HAP-1 (cell line): Measurements from ENCODE around the gene CACNA1H.
A peak's percentile ranks its signal among the peaks of the same experiment; 100 is the strongest.

Experiments used
- DNase-seq, 2 experiments: peaks; one replicate each; pipeline ENCODE4 v3.0.0-alpha.2; 2016 to 2020; ENCODE audit warnings: low spot score in 2 of 2
- H3K27me3 ChIP-seq: fragments of 250-450 bp; sonication (Bioruptor Pico); 2 replicates; pipeline ENCODE4 v1.5.1; 2020; ENCODE audit warnings: low read depth, mild to moderate bottlenecking, moderate library complexity
- H3K36me3 ChIP-seq: fragments of 250-450 bp; sonication (Bioruptor Pico); replicated peaks from 2 replicates; pipeline ENCODE4 v1.5.1; 2020; ENCODE audit warnings: mild to moderate bottlenecking
- H3K4me1 ChIP-seq: fragments of 250-450 bp; sonication (Bioruptor Pico); 2 replicates; pipeline ENCODE4 v1.5.1; 2020; ENCODE audit warnings: mild to moderate bottlenecking
- H3K4me3 ChIP-seq: fragments of 250-450 bp; sonication (Bioruptor Pico); 2 replicates; pipeline ENCODE4 v1.5.1; 2020; ENCODE audit warnings: mild to moderate bottlenecking, moderate library complexity
- H3K9me3 ChIP-seq: fragments of 250-450 bp; sonication (Bioruptor Pico); 2 replicates; pipeline ENCODE4 v1.5.1; 2020; ENCODE audit warnings: mild to moderate bottlenecking, moderate library complexity
- in situ Hi-C: fragments of 300-500 bp; cut with MboI; formaldehyde crosslinking; loops from 3 replicates; pipeline ENCODE4 v1.14.3; 2020; ENCODE audit warnings: low sequenced_read_pairs, inconsistent platforms, mixed read lengths

The CACNA1H gene

DNA sequence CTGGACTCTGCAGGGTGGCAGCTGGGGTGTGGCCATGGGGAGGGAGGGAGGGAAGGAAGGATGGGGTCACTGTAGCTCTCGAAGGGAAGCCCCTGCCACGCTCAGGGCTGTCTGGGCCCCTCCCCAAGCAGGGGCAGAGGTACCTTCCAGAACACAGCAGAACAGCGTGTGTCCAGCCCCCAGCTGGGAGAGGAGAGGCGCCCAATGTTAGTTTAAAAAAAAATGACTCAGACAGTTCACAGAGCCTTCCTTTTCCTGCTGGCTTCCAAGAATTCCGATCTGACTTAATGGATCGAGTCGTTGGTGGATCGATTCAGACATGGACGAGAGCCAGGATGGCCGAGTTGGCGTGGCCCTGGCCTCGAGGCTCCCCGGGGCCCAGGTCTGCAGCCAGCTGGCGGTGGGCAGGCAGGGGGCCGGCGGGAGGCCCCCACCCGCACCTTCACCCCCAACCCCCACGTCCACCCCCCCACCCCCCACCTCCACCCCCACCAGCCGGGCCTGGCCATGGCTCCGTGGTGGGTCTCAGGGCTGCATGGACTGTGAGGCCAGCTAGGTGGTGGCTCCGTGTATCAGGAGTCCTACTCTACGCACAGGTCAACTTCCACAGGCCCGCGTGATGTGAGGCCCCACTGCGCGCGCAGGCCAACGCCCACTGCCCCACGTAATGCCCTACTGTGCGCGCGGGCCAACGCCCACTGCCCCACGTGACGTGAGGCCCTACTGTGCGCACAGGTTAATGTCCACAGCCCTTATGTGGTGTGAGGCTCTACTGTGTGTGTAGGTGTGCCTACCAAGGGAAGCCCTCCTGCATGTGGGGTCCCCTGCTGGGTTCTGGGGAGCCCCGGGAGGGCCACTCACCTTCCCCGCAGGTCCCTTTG lies 21.8 kb downstream of the CACNA1H start:
- H3K27me3 ChIP-seq = no peaks in the 10 kb centered on the region
- no peak for DNase-seq
- in situ Hi-C loops = no loop called here

DNA sequence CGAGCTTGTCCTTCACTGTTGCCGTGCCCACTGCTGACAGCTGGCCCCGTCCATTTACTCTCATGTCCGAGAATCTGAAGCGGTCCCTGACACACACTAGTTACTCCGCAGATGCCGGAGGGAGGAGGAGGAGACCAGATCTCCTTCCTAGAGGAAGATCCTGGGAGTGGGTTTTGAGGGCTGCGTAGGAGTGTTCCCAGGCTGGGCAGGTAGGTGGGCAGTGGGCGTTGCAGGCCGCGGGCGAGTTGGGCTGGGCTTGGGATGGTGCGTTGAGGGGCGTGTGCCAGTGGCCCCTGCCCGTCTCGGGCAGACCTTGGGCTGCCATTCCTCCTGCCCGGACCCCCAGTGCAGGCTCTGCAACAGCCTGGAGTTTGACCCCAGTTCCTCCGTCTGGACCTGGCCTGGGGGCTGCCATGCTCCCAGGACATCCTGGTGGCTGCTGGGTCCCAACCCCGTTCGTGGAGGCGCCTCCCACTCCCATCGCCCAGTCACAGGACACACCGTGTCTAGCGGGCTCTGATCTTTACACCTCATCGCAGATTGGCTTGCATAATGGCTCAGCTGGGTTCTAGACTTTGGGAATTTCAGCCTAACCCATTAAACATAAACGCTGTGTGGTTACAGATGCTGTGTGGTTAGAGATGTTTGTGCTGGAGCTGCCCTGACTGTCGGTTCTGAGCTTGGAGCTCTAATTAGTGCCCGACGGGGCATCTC lies 22.8 kb downstream of the CACNA1H start:
- Histone ChIP-seq H3K36me3 (no peaks in the 10 kb centered on the region), H3K27me3 (no peaks in the 10 kb centered on the region), H3K9me3 (no peaks in the 10 kb centered on the region), H3K4me3 (no peak overlapping the region), H3K4me1 (no peaks in the 10 kb centered on the region)
- in situ Hi-C loops = no loop called here
- DNase-seq = no peak

More for the DNA sequence above, 21.8 kb downstream of the CACNA1H start:
- H3K9me3 ChIP-seq = no peaks in the 10 kb centered on the region
- no peak overlapping the region for H3K4me3 ChIP-seq
- no peaks in the 10 kb centered on the region for H3K36me3 ChIP-seq
- H3K4me1 ChIP-seq = no peaks in the 10 kb centered on the region

DNA sequence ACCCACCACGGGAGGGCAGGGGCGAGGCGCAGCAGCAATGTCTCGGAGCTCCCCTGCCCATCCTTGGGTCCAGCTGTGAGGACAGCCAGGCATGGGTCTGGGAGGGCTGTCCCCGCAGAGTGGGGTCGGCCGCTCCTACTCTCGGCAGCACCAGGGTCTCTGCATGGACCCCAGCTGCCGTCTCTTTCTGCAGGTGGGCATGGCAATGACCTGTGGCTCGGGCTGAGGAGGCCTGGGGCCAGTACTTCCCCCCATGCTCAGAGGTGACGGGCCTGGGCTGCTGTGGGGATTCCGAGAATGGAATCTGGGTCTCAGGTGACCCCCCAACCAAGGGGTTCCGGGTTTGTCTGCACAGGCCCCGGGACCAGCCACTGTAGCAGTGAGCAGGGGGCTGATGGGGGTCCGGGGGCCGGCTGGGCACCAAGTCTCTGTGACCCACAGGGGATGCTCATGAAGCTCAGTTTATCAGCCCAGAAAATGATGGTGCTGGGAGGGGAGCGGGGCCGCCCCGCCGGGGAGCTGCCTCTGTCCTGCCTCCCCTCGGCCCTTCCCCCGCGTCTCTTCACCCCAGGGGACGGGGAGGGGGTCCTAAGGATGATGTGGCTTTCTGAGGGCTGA lies 23.5 kb downstream of the CACNA1H start:
- no peaks in the 10 kb centered on the region for H3K4me1 ChIP-seq
- in situ Hi-C loops = no loop called here

DNA sequence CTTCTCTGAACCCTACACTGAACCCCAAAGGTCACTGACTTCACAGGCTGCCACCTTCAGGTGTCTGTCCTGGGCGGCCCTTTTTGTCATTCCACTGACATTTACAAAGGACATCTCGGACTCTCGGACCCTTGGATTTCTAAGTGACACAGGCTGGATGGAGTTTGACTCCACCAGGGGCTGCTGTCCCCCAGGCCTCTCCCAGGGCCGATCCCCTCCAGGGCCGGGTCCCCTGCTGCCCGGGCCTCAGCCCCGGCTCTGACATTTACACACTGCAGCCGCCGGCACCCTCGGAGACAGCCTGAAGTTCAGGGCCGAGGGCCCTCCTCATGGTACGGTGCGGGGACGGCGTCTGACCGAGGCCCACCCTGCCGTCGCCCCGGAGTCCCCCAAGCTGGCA lies 24.1 kb downstream of the CACNA1H start:
- Histone ChIP-seq H3K4me3 (no peak overlapping the region), H3K27me3 (no peaks in the 10 kb centered on the region), H3K36me3 (no peaks in the 10 kb centered on the region), H3K9me3 (no peaks in the 10 kb centered on the region), H3K4me1 (no peaks in the 10 kb centered on the region)
- in situ Hi-C loops = no loop called here
- DNase-seq = no peak

More for the DNA sequence above, 23.5 kb downstream of the CACNA1H start:
- no peak overlapping the region for H3K4me3 ChIP-seq
- no peaks in the 10 kb centered on the region for H3K9me3 ChIP-seq
- H3K27me3 ChIP-seq = no peaks in the 10 kb centered on the region
- no peaks in the 10 kb centered on the region for H3K36me3 ChIP-seq
- no peak for DNase-seq

DNA sequence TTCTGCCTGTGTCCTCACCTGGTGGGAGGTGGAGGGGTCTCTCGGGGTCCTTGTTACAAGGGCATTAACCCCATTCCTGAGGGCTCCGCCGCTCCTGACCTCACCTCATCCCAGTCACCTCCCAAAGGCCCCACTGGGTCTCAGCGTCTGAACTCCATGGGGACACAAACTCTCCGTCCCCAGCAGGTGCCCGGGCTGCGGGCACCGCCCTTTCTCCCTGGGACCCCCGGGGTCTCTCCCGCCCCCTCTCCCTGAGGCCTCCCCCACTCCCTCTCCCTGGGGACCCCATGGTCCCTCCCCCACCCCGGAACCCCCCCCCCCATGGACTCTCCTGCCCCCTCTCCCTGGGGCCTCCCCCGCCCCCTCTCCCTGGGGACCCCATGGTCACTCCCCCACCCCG lies 24.8 kb downstream of the CACNA1H start:
- Histone ChIP-seq H3K36me3 (no peaks in the 10 kb centered on the region), H3K4me3 (no peak overlapping the region), H3K4me1 (no peaks in the 10 kb centered on the region), H3K27me3 (no peaks in the 10 kb centered on the region), H3K9me3 (no peaks in the 10 kb centered on the region)
- no peak for DNase-seq
- in situ Hi-C loops = no loop called here

DNA sequence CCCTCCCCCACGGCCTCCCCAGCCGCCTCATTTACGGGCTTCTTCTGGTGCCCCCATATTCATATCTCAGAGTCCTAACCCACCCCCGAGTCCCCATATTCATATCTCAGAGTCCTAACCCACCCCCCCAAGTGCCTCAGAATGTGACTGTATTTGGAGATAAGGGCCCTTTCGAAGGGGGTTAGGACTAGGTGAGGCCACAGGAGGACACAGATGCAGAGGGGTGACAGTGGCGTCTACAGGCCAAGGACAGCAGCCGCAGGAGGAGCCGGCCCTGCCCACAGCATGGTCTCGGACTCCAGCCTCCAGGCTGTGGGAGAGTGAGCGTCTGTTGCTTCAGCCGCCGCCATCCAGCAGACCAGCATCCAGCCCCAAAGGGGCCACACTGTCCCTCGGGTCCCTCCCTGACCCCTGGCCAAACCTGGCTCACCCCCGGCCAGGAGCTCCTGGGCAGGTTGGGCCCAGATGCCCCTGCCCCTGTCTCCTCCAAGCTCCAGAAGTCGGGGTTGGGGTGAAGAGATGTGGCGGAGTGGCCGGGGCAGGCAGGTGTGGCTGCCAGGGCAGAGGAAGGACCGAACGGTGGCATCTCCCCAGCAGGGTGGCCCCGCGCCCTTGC lies 25.5 kb downstream of the CACNA1H start:
- Histone ChIP-seq H3K4me3 (no peak overlapping the region), H3K9me3 (no peaks in the 10 kb centered on the region), H3K4me1 (no peaks in the 10 kb centered on the region), H3K27me3 (no peaks in the 10 kb centered on the region), H3K36me3 (no peaks in the 10 kb centered on the region)
- no peak for DNase-seq
- in situ Hi-C loops = no loop called here

DNA sequence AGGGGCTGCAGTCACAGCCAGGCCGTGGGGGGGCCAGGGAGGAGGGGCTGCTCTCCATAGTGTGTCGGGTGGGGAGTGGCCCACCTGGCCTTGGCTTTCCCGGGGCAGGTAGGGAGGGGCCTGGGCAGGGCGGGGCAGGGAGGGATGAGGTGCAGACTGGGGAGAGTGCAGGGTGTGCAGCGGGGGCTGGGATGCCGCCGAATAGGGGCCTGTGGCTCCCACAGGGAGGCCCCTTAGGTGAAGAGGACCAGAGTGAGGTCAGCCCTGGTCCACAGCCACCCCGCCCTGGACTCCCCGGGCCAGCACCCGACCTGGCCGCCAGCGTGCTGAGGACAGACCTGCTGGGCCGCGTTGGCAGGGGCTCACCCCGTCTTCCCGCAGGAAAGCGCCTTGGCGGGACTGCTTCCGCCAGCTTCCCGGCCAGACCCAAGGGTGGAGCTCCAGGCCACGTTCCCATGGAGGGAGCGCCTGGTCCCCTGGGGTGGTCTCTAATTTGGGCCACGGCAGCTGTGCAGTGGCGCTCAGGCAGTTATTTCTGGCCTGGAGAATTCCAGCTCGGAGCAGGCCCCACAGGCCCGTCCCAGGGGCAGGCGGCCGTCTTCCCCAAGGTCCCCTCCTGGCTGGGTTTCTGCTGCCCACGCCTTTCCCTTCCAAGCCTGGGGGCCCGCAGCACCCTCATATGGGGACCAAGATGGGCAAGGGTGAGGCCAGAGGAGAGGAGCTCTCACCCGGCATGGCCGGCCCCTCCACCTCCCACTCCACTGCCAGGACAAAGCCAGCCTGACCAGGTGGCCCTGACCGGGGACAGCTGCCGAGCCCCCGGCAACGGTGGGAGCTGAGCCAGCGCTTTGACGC lies 27.9 kb downstream of the CACNA1H start:
- DNase-seq = no peak
- in situ Hi-C loops = no loop called here
- Histone ChIP-seq H3K4me1 (no peaks in the 10 kb centered on the region), H3K9me3 (no peaks in the 10 kb centered on the region), H3K4me3 (no peak overlapping the region), H3K36me3 (no peaks in the 10 kb centered on the region), H3K27me3 (no peaks in the 10 kb centered on the region)

DNA sequence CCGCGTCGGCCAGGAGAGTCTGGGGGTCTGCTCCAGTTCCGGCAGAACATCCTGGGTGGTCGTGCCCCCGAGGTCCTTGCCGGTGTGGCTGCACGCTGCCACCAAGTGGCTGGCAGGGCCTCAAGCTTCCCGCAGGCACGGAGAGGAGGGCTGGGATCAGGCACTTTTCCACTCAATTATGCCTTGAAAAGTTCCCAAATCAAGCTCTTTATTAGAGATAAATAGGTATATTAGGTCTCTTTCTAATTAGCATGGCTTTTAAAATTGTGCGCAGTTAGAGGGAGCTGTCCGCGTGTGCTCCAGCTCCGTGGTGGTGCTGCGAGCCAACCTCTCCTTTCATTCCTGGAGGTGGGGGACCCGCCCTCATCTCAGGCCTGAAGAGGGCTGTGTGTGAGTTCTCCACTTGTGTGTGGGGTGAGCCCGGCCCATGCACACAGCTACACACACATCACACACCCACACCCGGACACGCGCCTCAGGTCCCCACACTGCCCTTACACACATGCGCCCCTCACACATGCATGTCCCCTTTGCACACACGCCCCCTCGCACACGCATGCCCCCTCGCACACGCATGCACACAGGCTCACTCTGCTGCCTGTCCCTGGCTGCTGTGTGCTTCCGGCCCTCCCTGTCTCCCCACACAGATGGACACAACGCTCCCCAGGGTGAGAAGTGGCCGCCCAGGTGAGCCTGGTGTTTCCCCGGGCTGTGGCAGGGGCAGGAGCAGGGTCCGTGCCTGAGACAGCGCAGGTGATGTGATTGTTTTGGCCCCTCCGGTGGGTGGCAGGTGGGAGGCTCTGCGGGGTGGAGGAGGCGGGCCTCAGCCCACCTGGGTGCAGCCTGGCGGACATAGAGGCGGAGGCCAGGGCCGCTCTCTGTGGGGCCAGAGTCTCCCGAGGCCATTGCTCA lies 28.8 kb downstream of the CACNA1H start:
- in situ Hi-C loops = no loop called here

DNA sequence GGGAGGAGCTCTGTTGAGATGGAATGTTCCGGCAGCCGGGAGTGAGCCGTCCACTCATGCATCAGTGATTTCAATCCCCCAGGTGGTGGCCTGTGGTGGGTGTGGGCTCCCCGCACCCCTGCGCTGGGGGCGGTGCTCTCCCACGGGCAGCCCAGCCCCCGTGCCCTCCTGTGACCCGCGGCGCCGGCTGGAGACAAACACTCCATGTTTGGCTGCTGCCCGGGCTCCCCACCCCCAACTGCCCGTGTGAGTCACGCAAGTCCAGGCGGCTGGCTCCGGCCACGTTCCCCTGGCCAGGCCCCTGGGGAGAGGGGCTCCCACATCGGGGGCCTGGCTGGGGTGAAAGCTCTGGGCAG lies 29.4 kb downstream of the CACNA1H start:
- in situ Hi-C loops = no loop called here
- DNase-seq = no peak
- no peaks in the 10 kb centered on the region for H3K27me3 ChIP-seq

More for the DNA sequence above, 28.8 kb downstream of the CACNA1H start:
- DNase-seq = no peak
- H3K4me1 ChIP-seq = no peaks in the 10 kb centered on the region
- H3K36me3 ChIP-seq = no peaks in the 10 kb centered on the region
- H3K27me3 ChIP-seq = no peaks in the 10 kb centered on the region
- H3K4me3 ChIP-seq = no peak overlapping the region
- no peaks in the 10 kb centered on the region for H3K9me3 ChIP-seq

DNA sequence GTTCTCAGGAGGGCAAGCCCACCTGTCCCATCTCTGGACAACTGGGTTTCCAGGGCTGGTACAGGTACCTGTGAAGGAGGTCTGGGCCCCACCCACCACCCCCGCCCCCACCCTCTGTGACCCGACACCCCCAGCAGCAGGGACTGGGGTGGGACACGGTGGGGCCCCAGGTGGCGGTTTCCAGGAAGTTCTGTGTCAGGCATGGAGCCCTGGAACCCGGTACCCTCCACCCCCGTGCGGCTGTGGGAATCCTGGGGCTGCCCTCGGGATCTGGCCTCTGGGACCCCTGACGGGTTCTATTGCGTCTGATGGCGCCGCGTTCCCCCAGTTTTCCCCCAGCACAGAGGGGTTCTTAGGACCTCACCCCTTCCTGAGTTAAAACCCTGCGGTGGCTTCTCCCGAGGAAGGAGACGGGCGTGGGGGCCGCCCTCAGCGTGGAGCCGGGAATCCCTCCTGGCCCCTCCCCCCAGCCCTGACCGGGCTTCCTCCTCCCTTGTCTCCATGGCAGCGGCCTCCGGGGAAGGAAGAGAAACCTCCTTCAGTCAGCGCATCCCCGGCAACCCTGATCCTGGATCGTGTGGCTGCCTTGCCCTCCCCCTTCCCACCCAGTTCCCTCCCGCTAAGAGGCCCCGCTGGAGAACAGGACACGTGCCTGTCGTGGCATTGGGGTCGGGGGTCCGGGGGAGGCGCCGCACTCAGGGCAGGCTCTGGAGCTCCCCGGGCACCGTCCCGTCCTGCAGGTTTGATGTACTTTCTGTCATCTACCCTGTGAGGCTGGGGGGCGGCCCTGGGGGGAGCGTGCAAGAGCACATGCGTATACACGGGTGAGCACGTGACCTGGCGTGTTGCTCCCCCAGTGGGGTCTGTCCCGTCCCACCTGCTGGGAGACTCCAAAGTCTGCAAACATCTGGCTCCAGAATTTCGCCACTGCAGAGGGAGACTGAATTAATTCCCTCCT lies 30.3 kb downstream of the CACNA1H start:
- DNase-seq = peak in 1 of 2 experiments; percentile 54
- Histone ChIP-seq H3K4me3 (no peak overlapping the region), H3K36me3 (no peaks in the 10 kb centered on the region), H3K27me3 (no peaks in the 10 kb centered on the region), H3K9me3 (no peaks in the 10 kb centered on the region), H3K4me1 (no peaks in the 10 kb centered on the region)
- in situ Hi-C loops = no loop called here

More for the DNA sequence above, 29.4 kb downstream of the CACNA1H start:
- no peak overlapping the region for H3K4me3 ChIP-seq
- no peaks in the 10 kb centered on the region for H3K4me1 ChIP-seq
- no peaks in the 10 kb centered on the region for H3K36me3 ChIP-seq
- no peaks in the 10 kb centered on the region for H3K9me3 ChIP-seq

DNA sequence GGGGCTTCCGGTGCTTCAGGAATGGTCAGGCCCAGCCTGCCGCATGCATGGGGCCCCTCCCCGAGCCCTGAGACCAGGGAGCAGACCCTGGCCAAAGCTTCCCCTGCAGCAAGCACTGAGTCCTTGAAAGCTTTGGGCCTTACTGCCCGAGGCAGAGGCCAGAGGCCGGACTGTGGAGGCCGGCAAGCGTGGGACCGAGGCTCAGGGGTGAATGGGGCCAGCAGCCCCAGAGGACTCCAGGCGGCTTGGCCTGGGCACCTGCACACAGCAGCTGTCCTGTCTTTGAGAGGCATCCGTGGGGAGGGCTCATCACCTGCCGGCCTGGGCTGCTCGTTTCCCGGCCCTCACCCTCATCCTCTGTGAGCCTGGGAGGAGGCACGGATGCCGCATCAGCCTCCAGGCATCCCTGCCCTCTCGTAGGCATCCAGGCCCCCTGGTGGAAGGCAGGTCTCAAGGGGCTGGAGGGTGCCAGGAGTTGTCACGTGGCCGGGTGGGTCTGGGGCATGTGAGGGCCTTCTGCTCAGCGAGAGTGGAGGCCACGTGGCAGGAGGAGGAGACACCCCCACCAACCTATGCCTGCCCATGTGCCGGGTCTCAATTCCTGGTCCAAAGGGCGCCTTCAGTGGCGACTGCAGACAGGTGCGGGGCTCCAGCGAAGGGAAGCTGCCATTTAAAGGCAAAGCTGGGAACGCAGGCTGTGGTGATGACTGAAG lies 31.4 kb downstream of the CACNA1H start:
- Histone ChIP-seq H3K36me3 (no peaks in the 10 kb centered on the region), H3K9me3 (no peaks in the 10 kb centered on the region), H3K4me1 (no peaks in the 10 kb centered on the region), H3K4me3 (no peak overlapping the region), H3K27me3 (no peaks in the 10 kb centered on the region)
- in situ Hi-C loops = no loop called here
- no peak for DNase-seq
